DMS53 treated with DMSO at 0.1 percent for 48 hours (cell line): ENCODE results near the gene GLYATL2.

Experiments used
- DNase-seq: peaks from one replicate; lab custom pipeline; 2025; ENCODE audit not compliant: unreplicated experiment; lab: John Stamatoyannopoulos, UW

GLYATL2 gene

GRCh38 chr11:58844361-58845005 lies at the start of gene GLYATL2:
TSS of gene GLYATL2 (minus strand) at chr11:58844704. CDS start at chr11:58839612, 5,092 bp downstream.
- no peak for DNase-seq

- DNase-seq = no peak
These were observed 49.4 kb upstream of the GLYATL2 start for GRCh38 chr11:58893899-58894298.

GRCh38 chr11:58888579-58888978 lies 44.1 kb upstream of the GLYATL2 start:
- DNase-seq = no peak

- no peak for DNase-seq
These were observed 42.9 kb upstream of the GLYATL2 start for GRCh38 chr11:58887452-58887851.

GRCh38 chr11:58880625-58881024 lies 36.1 kb upstream of the GLYATL2 start:
- DNase-seq = no peak

- DNase-seq = no peak
These were observed 35.7 kb upstream of the GLYATL2 start for GRCh38 chr11:58880166-58880565.

- DNase-seq = no peak
These were observed 23.1 kb upstream of the GLYATL2 start for GRCh38 chr11:58867556-58867955.

GRCh38 chr11:58866788-58867187 lies 22.3 kb upstream of the GLYATL2 start:
- no peak for DNase-seq

- no peak for DNase-seq
These were observed 19.8 kb upstream of the GLYATL2 start for GRCh38 chr11:58864335-58864734.

- DNase-seq = no peak
These were observed 19.2 kb upstream of the GLYATL2 start for GRCh38 chr11:58863697-58864096.

- DNase-seq = no peak
These were observed 17.0 kb upstream of the GLYATL2 start for GRCh38 chr11:58861533-58861932.

- no peak for DNase-seq
These were observed 12.3 kb upstream of the GLYATL2 start for GRCh38 chr11:58856806-58857205.

GRCh38 chr11:58845386-58845785 lies 882 bp upstream of the GLYATL2 start:
- no peak for DNase-seq

- no peak for DNase-seq
These were observed 6.7 kb downstream of the GLYATL2 start for GRCh38 chr11:58837707-58838388.

- DNase-seq = no peak
These were observed 12.4 kb downstream of the GLYATL2 start for GRCh38 chr11:58832056-58832645.

- DNase-seq = no peak
These were observed 13.7 kb downstream of the GLYATL2 start for GRCh38 chr11:58830673-58831301.

GRCh38 chr11:58829786-58830185 lies 14.7 kb downstream of the GLYATL2 start:
- no peak for DNase-seq

GRCh38 chr11:58813693-58814092 lies 30.8 kb downstream of the GLYATL2 start:
- DNase-seq = no peak

- DNase-seq = no peak
These were observed 33.0 kb downstream of the GLYATL2 start for GRCh38 chr11:58811499-58811898.

GRCh38 chr11:58807343-58807742 lies 37.2 kb downstream of the GLYATL2 start:
- no peak for DNase-seq

- no peak for DNase-seq
These were observed 39.4 kb downstream of the GLYATL2 start for GRCh38 chr11:58805065-58805464.

GRCh38 chr11:58801974-58802545 lies 42.4 kb downstream of the GLYATL2 start:
- no peak for DNase-seq
